Fibroblast of skin of scalp (primary cell): Measurements from ENCODE around the gene AQP1.

Source experiments
- DNase-seq: peaks from one replicate; pipeline ENCODE4 v3.0.0-alpha.2; 2013

AQP1 gene

DNA sequence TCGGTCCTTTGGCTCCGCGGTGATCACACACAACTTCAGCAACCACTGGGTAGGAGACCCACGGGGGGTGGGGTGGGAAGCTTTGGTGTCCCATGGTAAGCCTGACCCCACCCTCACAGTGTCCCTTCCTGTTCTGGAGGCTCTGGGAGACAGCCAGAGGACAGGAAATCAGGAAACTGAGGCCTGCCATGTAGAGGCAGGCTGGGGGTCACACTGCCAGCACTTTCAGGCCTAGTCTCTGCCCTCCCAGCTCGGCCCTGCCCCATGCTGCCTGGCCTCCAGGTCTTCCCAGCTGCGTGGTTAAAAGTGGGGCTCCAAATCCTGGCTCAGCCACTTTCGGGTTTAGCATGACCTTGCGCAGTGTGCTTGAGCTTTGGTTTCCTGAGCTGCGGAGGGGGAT lies 10.9 kb downstream of the AQP1 start:
- DNase-seq, result no peak

DNA sequence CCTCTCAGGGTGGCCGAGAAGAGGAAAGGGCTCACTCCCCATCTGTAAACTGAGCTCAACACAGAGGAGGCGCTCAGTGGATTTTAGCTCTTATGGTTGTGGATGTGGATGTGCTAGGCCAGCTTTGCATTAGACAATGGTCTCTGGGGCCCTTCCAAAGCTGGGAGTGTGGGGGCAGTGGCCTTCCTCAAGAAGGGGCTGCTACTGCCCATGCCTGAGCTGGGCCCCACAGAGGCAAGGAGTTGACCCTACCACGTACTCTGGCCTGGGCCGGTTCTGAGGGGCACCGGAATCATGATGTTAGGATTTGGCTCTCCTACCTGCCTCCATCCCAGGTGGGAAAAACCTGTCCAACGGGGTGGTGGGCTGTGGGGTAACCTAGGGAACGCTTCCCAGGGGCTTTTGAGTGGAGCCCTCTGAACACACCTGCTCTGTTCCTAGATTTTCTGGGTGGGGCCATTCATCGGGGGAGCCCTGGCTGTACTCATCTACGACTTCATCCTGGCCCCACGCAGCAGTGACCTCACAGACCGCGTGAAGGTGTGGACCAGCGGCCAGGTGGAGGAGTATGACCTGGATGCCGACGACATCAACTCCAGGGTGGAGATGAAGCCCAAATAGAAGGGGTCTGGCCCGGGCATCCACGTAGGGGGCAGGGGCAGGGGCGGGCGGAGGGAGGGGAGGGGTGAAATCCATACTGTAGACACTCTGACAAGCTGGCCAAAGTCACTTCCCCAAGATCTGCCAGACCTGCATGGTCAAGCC lies 11.5 kb downstream of the AQP1 start:
- DNase-seq, result no peak

DNA sequence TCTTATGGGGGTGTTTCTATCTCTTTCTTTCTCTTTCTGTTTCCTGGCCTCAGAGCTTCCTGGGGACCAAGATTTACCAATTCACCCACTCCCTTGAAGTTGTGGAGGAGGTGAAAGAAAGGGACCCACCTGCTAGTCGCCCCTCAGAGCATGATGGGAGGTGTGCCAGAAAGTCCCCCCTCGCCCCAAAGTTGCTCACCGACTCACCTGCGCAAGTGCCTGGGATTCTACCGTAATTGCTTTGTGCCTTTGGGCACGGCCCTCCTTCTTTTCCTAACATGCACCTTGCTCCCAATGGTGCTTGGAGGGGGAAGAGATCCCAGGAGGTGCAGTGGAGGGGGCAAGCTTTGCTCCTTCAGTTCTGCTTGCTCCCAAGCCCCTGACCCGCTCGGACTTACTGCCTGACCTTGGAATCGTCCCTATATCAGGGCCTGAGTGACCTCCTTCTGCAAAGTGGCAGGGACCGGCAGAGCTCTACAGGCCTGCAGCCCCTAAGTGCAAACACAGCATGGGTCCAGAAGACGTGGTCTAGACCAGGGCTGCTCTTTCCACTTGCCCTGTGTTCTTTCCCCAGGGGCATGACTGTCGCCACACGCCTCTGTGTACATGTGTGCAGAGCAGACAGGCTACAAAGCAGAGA lies 12.2 kb downstream of the AQP1 start:
- DNase-seq, result no peak

GRCh38 chr7:30924624-30925023 lies 13.0 kb downstream of the AQP1 start:
- DNase-seq, result no peak

DNA sequence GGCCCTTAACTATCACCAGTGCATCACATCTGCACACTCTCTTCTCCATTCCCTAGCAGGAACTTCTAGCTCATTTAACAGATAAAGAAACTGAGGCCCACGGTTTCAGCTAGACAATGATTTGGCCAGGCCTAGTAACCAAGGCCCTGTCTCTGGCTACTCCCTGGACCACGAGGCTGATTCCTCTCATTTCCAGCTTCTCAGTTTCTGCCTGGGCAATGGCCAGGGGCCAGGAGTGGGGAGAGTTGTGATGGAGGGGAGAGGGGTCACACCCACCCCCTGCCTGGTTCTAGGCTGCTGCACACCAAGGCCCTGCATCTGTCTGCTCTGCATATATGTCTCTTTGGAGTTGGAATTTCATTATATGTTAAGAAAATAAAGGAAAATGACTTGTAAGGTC lies 13.5 kb downstream of the AQP1 start:
- no peak for DNase-seq

DNA sequence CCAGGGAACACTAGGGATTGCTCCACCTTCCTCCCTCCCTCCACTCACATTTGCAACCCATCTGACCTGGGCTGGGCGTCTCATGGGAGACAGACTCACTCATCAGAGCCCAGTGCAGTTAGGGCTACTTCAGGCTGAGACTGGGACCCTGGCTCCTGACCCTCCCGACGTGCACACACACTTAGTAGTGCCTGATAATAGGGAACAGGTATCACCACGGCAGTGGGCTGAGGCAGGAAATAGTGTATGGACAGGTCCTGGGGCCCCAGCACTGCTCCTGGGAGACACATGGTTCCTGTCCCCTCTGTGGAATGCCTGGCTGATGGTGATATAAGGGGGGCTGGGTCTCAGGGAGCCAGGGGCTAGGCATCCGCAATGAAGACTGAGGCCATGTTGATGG lies 14.3 kb downstream of the AQP1 start:
- DNase-seq, result no peak

- DNase-seq, result no peak
These were observed 14.7 kb downstream of the AQP1 start for GRCh38 chr7:30926313-30926712.

- no peak for DNase-seq
These were observed 15.4 kb downstream of the AQP1 start for GRCh38 chr7:30927040-30927439.

DNA sequence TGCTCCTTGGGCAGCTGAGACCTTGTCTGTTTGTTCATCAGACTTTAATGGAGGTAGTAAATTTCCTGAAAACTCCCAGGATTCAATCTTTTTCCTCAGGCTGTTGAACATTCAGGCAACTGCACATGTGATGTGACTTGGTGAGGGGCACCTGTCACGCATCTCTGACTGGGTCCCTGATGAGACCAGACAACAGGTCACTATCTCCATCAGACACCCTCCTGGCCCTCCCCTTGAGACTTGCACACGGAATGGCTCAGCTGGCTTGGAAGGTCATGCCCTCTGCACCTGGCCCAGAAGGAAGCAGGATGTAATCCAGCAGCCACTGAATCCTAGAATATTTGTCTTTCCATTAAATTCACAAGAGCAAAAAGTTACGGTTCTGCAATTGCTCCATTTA lies 15.9 kb downstream of the AQP1 start:
- no peak for DNase-seq

- no peak for DNase-seq
These were observed 16.7 kb downstream of the AQP1 start for GRCh38 chr7:30928254-30928872.

- no peak for DNase-seq
These were observed 18.0 kb downstream of the AQP1 start for GRCh38 chr7:30929686-30930085.

- no peak for DNase-seq
These were observed 19.0 kb downstream of the AQP1 start for GRCh38 chr7:30930621-30931020.

GRCh38 chr7:30931161-30931928 lies 19.7 kb downstream of the AQP1 start:
- peak; percentile 67 for DNase-seq

DNA sequence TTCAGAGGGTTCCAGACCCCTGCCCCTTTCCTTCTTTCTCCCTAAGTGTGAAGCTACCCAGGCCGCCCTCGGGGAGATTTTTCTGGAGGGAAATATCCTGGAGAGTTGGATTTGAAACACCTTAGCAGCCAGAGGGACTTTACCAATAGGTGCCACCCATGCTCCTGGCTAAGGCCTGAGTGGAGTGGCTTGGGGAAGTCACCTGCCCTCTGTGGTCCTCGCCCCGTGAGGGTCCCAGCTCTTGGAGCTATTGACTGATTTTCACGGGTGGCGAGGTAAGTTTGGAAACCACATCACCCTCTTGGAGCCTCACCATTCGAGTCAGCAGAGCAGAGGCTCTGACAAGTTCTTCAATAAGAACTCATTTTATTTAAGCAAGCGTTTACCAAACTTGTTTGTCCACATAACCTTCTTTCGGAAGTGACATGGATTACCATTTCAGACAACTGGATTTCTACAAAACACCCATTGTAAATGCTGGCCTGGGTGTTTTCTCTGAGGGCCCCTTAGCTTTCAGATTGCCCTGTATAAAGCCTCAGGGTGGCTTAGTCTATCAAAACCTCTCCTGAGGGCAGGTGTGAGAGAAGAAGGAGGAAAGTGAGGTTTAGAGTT lies 20.4 kb downstream of the AQP1 start:
- DNase-seq, result no peak

GRCh38 chr7:30932562-30932961 lies 20.9 kb downstream of the AQP1 start:
- DNase-seq, result no peak

GRCh38 chr7:30933124-30933974 lies 21.7 kb downstream of the AQP1 start:
- DNase-seq, result no peak

DNA sequence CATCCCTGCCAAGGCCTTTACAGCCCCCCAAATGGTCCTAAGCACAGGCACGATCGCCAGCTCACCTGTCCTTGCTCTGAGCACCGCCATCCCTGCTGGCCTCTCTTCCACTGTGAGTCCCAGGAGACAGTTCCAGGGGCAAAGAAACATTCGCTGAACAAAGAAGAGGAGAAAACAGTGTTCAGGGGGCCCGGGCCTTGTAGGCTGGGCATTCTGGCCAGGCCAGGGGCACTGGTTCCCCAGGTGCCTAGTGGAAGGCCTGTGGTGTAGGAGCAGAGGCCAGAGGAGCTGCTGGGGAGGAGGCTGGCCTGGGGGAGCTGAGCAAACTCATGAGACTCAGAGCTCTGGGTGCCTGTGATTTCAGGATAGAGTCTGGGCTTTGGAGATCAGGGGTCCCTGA lies 22.6 kb downstream of the AQP1 start:
- no peak for DNase-seq

- no peak for DNase-seq
These were observed 23.3 kb downstream of the AQP1 start for GRCh38 chr7:30934732-30935568.

DNA sequence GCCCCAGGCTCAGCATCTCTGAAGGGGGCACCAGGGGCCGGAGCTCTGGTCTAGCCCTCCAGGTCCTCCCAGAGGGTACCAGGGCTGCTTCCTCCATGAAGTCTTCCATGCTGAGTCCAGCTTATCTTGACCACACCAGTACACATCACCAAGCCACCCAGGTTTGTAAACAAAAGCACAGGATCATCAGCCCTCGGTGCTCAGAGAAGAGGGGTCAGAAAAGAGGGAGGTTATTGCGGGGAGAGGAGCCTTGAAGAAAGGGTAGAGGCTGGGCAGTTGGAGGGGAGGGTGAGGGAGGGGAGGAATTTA lies 23.9 kb downstream of the AQP1 start:
- no peak for DNase-seq

- no peak for DNase-seq
These were observed 25.1 kb downstream of the AQP1 start for GRCh38 chr7:30936650-30937245.

GRCh38 chr7:30937416-30937815 lies 25.8 kb downstream of the AQP1 start:
- DNase-seq, result no peak
